Measurements from ENCODE around the gene DYNC1LI1.

- TF ChIP-seq CTCF (conservative IDR thresholded peaks at IDR 0.05; ENCODE audit: low read length) (no peak), EZH2phosphoT487 (IDR thresholded peaks at IDR 0.05; ENCODE audit: borderline replicate concordance, low read depth, low read length) (no peak)
Measured at GRCh38 chr3:32586356-32586755, 15.7 kb upstream of the DYNC1LI1 start.
